NOMO-1 treated with dmso at 0.1 percent for 144 hours (cell line): ENCODE results near the gene SLCO1C1.
"Not testable (repeated sequence)": the region's sequence is repeated elsewhere in the genome, so short reads cannot be mapped to it uniquely, and the experiment has no call there.

Source experiments
- DNase-seq: peaks from one replicate; lab custom pipeline; 2025; ENCODE audit not compliant: unreplicated experiment; lab: John Stamatoyannopoulos, UW

SLCO1C1 gene

DNA sequence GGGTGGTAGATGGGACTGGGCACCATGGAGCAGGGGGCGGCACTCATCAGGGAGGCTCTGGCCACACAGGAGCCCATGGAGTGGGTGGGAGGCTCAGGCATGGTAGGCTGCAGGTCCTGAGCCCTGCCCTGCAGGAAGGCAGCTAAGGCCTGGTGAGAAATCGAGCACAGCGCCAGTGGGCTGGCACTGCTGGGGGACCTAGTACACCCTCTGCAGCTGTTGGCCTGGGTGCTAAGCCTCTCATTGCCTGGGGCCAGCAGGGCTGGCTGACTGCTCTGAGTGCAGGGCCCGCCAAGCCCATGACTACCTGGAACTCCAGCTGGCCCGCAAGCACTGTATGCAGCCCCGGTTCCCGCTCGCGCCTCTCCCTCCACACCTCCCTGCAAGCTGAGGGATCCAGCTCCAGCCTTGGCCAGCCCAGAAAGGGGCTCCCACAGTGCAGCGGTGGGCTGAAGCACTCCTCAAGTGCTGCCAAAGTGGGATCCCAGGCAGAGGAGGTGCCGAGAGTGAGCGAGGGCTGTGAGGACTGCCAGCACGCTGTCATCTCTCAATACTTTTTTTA is 88.7 kb downstream of the SLCO1C1 start:
- DNase-seq: not testable (repeated sequence)

GRCh38 chr12:20792971-20793370 is 97.8 kb downstream of the SLCO1C1 start:
- DNase-seq: no peak

DNA sequence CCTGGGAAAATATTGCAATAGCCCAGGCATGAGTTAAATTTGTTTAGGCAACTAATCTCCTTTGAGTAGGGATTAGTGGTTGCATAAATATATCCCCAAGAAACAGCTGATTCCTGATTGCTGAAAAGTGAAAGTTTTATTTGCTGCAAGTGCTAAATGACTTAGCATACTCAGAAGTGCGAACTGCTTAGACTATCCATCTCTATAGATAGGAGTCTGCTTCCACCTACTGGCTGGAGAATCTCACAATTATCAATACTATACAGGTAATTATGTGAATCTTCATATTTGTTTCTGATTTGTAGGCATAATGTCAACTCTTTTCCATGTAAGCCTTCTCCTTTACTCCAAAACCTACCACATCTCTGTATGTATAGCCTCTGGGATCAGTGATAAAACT is 103.4 kb downstream of the SLCO1C1 start:
- DNase-seq: no peak

GRCh38 chr12:20800160-20800559 is 105.0 kb downstream of the SLCO1C1 start:
- no peak for DNase-seq

DNA sequence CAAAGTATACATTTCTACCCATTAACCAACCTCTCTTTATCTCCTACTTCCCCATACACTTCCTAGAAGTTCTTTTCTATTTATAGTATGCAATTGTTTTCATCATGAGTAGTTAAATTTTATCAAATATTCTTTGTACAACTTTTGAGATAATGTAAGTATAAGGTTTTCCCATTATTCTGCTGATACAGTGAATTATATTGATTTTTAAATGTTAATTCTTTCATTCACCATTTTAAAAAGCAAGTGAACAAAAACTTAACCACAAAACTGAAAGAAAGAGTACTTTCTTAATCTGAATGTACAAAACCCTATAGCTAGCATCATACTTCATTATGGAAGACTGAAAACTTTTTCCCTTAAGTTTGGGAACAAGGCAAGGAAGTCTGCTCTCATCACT is 105.9 kb downstream of the SLCO1C1 start:
- no peak for DNase-seq
